ENCODE results near the gene WAC. TPM values are rescaled to one million over a fixed set of nuclear protein-coding genes. Genes with fewer than 3 reads are reported as not detected.

WAC gene
- total RNA-seq, 3 donors from 2014 or later, result 85.7 to 212 (median 111) TPM

DNA sequence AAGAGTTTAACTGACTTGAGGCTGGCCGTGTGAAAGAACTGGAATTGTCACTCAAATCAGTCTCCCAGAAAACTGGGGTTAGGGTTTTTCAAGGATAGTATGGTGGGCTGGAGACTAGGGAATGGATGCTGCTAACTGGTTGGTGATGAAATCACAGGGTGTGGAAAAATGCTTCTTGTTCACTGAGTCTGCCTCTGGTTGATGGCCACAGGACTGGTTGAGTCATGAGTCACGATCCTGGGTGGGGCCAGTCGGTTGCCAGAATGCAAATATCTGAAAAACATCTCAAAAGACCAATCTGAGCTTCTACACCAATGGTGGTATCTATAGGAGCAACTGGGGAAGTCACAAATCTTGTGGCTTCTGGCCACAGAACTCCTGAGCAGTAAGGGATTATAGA lies 128.1 kb downstream of the WAC start:
- Histone ChIP-seq H3K4me1 (ENCODE audit: low read depth) (peaks cover 3% of the 10 kb centered on the region), H3K4me3 (no peak overlapping the region), H3K36me3 (ENCODE audit: low read depth) (no peaks in the 10 kb centered on the region), H3K9me3 (no peaks in the 10 kb centered on the region)
- intact Hi-C loops (cut with DNase I, micrococcal nuclease), result loop anchor here (10.0 kb wide), 2 partner anchors 334 to 644 kb away; no protein-coding TSS in a partner anchor
- TF ChIP-seq, protein P1, sequence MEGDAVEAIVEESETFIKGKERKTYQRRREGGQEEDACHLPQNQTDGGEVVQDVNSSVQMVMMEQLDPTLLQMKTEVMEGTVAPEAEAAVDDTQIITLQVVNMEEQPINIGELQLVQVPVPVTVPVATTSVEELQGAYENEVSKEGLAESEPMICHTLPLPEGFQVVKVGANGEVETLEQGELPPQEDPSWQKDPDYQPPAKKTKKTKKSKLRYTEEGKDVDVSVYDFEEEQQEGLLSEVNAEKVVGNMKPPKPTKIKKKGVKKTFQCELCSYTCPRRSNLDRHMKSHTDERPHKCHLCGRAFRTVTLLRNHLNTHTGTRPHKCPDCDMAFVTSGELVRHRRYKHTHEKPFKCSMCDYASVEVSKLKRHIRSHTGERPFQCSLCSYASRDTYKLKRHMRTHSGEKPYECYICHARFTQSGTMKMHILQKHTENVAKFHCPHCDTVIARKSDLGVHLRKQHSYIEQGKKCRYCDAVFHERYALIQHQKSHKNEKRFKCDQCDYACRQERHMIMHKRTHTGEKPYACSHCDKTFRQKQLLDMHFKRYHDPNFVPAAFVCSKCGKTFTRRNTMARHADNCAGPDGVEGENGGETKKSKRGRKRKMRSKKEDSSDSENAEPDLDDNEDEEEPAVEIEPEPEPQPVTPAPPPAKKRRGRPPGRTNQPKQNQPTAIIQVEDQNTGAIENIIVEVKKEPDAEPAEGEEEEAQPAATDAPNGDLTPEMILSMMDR (IDR thresholded peaks at IDR 0.05), result no peak
- ATAC-seq (no peak), DNase-seq (no peak)

DNA sequence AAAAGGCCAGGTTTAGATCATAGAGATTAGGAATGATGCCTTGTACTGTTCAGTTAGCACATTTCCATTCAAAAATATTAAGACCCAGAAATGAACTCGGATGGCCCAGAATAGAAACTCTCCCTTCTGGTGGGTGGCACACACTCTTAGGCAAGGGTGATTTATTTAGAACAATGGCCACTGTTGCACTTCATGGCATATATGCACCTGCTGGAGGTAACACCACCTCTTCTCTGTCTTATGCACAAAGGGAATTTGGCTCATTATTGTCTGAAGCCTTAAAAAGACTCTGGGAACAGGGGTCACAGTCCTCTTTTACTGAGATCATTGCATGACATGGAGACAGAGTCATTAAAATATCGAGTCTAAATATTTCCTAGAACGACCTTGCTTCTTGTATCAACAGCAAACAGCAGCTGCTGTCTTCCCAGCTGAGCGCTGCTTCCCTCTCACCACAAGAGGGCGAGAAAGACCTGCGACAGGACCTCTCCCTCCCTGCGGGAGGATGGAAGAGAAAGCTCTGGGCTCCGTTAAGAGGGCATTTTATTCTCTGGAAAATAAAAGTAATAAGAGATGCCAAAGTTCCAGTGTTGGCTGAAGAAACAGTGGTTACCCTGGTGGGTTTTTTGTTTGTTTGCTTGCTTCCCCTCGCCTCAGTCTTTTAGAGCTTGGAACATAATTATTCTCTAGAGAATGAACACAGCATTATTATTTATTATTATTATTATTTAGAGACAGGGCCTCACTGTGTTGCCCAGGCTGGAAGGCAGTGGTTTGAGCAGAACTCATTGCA lies 130.9 kb downstream of the WAC start:
- H3K4me3 ChIP-seq, result no peak overlapping the region
- H3K9me3 ChIP-seq, result no peaks in the 10 kb centered on the region
- TF ChIP-seq, protein P1 (IDR thresholded peaks at IDR 0.05), result peak; percentile 90
- no peaks in the 10 kb centered on the region for H3K36me3 ChIP-seq (ENCODE audit: low read depth)
- H3K4me1 ChIP-seq (ENCODE audit: low read depth), result peaks cover 7% of the 10 kb centered on the region
- ATAC-seq (peak; percentile 92), DNase-seq (peak; percentile 61 to 82 (median 75))
- intact Hi-C loops (cut with DNase I, micrococcal nuclease), result loop anchor here (10.0 kb wide), 2 partner anchors 331 to 641 kb away; no protein-coding TSS in a partner anchor

DNA sequence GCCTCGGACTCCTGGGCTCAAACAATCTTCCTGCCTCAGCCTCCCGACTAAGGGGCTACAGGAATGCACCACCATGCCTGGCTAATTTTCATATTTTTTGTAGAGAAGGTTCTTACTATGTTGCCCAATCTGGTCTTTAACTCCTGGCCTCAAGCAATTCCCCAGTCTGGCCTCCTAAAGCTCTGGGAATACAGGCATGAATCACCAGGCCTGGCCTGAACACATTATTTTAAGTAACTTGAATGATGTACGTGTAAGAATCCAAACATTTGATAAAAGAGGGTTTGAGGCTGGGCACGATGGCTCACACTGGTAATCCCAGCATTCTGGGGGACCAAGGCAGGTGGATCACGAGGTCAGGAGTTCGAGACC lies 131.4 kb downstream of the WAC start:
- H3K4me3 ChIP-seq, result no peak overlapping the region
- peaks cover 11% of the 10 kb centered on the region for H3K4me1 ChIP-seq (ENCODE audit: low read depth)
- no peaks in the 10 kb centered on the region for H3K36me3 ChIP-seq (ENCODE audit: low read depth)
- intact Hi-C loops (cut with DNase I, micrococcal nuclease), result loop anchor here (10.0 kb wide), 2 partner anchors 330 to 640 kb away; no protein-coding TSS in a partner anchor
- ATAC-seq, result no peak
- no peaks in the 10 kb centered on the region for H3K9me3 ChIP-seq
- no peak for DNase-seq
- TF ChIP-seq, protein P1 (IDR thresholded peaks at IDR 0.05), result no peak

DNA sequence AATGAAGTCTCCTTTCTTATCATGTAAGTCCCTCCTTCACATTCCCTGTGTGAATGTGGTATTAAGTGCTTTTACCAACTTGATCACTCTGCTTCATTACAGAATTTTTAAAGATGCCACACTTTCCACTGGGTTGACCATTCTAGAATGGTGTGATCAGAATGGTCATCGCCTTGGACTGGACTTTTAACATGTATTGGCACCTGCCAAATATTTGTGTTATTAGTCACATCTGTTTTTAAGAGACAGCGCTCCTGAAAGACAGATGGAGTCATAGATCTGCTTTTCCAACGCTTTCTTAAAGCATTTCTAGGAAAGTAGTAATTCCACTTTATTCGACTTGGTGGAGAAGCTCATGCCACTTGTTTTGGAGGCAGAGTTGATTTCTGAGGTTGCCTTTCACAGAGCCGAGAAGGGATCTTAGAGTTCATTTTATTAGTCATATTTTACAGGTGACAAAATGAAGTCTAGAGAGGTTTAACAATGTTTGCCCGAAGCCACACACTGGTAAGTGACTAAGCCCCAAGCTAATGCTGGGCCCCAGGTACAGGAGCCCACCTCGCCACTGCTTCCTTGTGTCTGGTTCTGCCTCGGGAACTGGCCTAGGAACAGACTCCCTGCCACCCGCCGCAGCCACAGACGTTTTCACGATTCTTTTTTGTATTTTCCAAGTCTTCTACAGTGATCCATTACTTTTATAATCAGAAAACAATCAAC lies 134.0 kb downstream of the WAC start:
- TF ChIP-seq, protein P1 (IDR thresholded peaks at IDR 0.05), result no peak
- H3K4me1 ChIP-seq (ENCODE audit: low read depth), result peaks cover 11% of the 10 kb centered on the region
- intact Hi-C loops (cut with DNase I, micrococcal nuclease), result loop anchor here (5.0 to 10.0 kb wide), 3 partner anchors 325 to 638 kb away; no protein-coding TSS in a partner anchor
- H3K4me3 ChIP-seq, result no peak overlapping the region
- H3K9me3 ChIP-seq, result no peaks in the 10 kb centered on the region
- H3K36me3 ChIP-seq (ENCODE audit: low read depth), result no peaks in the 10 kb centered on the region
- ATAC-seq (no peak), DNase-seq (no peak)

DNA sequence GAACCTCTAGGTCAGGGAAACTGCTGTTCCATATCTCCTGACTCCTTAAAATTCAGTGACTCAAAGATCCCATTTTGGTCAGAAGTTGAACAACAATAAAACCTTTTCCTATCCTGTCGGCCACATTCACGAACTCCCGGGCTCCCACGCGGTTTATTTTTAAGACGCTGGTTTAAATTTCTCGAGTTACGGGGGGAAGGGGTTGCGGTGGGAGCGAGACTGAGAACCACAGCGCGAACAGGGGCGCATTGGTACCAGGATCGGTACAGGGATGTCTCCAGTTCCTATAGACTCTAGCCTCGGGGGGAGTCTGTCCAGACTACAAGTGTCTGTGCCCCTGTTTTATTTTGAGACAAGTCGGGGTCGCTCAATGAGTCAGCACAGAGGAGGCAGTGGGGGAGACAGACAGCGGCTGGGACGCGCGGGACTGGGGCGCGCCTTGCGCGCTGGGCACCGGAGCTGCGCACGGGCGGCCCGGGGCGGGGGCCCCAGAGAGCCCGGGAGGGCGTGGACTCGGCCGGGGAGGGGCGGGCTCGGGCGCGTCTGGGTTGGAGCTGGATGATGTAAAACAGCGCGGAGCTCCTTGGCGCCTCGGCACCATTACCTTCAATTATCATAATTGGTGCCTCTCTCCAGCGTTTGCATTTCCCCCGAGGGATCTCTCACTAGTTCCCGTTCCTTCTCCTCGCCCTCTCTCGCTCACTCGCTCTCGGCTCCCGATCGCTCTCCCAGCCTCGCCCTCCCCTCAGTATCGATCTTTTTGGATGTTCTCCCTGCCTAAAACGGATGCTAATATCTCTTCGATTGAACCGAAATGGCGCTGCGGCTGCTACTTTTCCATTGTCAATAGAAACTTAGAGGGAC lies 135.7 kb downstream of the WAC start:
- DNase-seq (peak; percentile 31 to 74 (median 50)), ATAC-seq (peak; percentile 87)
- Histone ChIP-seq H3K4me3 (no peak overlapping the region), H3K36me3 (ENCODE audit: low read depth) (no peaks in the 10 kb centered on the region), H3K4me1 (ENCODE audit: low read depth) (peaks cover 10% of the 10 kb centered on the region), H3K9me3 (no peaks in the 10 kb centered on the region)
- intact Hi-C loops (cut with DNase I, micrococcal nuclease), result loop anchor here (5.0 to 10.0 kb wide), 3 partner anchors 324 to 636 kb away; no protein-coding TSS in a partner anchor
- TF ChIP-seq, protein P1 (IDR thresholded peaks at IDR 0.05), result no peak

All from mucosa of descending colon (tissue), 3 donors.